Activated T-cell treated with anti-CD3 and anti-CD28 coated beads for 4 hours (primary cell): ENCODE measurements around the gene INPP5D.
"Not testable (repeated sequence)": the region's sequence is repeated elsewhere in the genome, so short reads cannot be mapped to it uniquely, and the experiment has no call there.

Source experiments
- DNase-seq: peaks from one replicate; pipeline ENCODE4 v3.0.0-alpha.2; 2020

INPP5D gene

GRCh38 chr2:233032551-233033320 is 27.4 kb upstream of the INPP5D start, which contains the start of gene NEU2:
NEU2 (plus strand) TSS chr2:233032672; CDS start chr2:233032672, 0 bp downstream.
- no peak for DNase-seq

DNA sequence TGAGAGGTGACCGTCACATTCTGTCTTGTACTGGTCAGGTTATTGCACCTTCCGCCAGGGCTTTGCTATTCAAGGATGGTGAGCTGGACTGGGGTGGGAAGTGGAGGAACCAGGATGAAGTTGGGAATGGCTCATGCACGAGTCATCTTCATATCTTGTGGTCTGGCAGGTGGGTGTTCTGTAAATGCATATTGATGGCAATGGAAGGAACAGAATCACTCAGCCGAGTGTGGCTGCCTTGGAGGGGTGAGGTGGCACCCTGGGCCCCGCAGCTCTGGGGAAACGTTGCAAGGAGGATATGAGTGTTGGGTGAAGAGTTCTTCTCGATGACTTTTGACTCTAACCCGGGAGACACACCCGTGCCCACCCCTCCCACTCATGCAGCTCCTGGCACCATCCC is 26.5 kb upstream of the INPP5D start:
- DNase-seq, result no peak

DNA sequence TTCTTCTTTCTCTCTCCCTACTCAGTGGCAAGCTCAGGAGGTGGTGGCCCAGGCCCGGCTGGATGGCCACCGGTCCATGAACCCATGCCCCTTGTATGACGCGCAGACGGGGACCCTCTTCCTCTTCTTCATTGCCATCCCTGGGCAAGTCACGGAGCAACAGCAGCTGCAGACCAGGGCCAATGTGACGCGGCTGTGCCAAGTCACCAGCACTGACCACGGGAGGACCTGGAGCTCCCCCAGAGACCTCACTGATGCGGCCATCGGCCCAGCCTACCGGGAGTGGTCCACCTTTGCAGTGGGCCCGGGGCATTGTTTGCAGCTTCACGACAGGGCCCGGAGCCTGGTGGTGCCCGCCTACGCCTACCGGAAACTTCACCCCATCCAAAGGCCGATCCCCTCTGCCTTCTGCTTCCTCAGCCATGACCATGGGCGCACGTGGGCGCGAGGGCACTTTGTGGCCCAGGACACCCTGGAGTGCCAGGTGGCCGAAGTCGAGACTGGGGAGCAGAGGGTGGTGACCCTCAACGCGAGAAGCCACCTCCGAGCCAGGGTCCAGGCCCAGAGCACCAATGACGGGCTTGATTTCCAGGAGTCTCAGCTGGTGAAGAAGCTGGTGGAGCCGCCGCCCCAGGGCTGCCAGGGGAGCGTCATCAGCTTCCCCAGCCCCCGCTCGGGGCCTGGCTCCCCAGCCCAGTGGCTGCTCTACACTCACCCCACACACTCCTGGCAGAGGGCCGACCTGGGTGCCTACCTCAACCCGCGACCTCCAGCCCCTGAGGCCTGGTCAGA is 25.9 kb upstream of the INPP5D start:
- DNase-seq, result no peak

DNA sequence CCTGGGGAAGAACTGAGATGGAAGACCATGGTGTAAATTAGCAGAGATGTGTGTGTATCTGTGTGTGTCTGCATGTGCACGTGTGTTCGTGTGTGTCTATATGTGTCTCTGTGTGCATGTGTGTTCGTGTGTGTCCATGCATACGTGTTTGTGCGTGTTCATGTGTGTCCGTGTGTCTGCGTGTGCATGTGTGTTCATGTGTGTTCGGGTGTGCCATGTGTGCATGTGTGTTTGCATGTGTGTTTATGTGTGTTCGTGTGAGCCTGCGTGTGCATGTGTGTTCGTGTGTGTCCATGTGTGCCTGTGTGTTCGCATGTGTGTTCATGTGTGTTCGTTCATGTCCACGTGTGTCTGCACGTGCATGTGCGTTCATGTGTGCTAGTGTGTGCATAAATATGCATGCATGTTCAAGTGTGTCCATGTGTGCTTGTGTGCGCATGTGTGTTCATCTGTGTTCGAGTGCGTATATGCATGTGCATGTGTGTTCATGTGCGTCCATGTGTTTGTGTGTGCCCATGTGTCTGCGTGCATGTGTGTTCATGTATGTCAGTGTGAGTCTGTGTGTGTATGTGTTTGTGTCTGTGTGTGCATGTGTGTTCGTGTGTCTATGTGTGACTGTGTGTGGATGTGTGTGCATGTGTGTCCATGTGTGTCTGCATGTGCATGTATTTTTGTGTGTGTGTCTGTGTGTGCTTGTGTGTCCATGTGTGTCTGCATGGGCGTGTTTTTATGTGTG is 24.5 kb upstream of the INPP5D start:
- DNase-seq, result no peak

DNA sequence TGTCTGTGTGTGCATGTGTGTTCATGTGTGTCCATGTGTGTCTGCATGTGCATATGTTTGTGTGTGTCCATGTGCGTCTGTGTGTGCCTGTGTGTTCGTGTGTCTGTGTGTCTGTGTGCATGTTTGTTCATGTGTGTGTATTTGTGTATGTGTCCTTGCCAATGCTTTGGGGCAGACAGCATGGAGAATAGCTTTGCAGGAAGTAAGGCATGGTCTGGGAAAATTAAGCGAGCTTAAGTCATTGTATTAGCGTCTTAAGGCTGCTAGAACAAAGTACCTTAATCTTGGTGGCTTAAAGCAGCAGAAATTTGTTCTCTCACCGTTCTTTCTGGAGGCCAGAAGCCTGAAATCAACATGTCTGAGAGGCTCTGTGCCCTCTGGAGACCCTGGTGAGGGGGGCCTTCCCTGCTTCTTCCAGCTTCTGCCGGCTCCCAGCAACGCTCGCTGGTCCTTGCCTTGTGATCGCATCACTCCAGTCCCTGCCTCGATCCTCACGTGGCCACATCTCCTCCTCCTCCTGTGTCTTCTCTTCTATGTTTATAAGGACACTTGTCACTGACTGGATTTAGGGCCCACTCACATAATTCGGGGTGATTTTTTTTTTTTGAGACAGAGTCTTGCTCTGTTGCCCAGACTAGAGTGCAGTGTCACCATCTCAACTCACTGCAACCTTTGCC is 23.8 kb upstream of the INPP5D start:
- DNase-seq, result no peak

- DNase-seq, result no peak
These were observed 23.1 kb upstream of the INPP5D start for GRCh38 chr2:233037078-233037477.

DNA sequence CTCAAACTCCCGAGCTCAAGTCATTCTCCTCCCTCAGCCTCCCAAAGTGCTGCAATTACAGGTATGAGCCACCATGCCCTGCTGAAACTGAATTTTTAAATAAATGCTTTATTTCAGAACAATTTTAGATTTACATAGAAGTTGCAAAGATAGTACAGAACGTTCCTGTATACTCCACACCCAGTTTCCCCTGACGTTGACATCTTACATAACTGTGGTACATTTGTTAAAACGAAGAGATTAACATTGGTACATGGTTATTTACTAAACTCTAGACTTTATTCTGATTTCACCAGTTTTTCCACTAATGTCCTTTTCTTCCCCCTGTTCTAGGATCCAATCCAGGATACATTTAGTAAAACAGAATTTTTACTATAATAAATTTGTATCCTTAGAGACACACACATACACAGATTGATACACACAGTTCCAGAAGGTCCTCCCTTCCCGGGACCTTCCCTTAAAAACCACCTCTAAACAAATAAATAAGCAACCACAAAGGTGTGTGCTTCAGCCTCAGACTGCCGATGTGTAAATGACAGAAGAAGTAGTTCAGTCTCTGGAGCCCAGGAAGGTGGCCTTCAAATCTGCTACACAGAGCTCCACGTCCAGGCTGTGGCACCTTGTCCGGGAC is 20.8 kb upstream of the INPP5D start:
- no peak for DNase-seq

DNA sequence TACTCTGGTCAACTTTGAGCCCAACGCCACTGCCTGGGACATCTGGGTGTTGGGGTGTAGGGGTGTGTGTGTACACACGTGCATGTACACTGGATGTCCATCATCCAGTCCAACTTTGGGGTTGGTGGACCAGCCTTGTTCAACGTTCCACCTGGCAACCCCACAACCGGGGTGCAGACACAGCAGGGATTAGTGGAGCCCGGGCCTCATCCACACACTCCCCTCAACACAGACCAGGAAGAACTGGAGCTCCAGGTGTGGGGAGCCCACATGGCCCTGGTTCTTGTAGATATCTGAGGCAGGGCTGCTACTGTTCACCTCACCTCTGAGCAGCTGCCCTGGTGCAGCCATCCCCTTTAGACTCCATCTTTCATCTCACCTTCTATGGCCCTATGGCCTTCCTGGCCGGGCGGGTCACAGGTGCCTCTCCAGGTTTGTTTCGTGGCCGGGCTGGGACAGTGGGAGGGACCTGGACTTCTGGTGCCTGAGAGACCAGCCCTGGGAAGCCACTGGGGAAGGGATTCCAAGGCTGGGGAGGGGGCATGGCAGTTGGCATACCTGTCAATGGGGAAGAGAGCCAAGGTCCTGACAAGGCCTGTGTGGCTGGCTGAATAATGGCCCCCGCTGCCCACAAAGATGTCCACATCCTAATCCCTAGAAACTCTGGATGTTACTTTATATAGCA is 20.2 kb upstream of the INPP5D start:
- no peak for DNase-seq

DNA sequence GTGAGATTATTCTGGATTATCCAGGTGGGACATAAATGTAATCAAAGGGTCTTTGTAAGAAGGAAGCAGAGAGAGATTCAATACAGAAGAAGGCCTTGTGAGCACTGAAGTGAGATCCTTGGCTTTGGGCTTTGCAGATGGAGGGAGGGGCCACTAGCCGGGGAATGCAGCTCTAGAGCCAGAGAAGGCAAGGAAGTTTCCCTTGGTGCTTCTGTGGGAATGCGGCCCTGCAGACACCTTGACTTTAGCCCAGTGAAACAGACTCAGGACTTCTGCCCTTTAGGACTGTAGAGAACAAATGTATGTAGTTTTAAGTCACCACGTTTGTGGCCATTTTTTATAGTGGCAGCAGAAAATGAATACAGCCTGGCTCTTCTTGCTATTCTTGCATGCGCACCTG is 19.6 kb upstream of the INPP5D start:
- DNase-seq, result no peak

- DNase-seq, result no peak
These were observed 18.3 kb upstream of the INPP5D start for GRCh38 chr2:233041722-233042323.

GRCh38 chr2:233042549-233042948 is 17.6 kb upstream of the INPP5D start:
- DNase-seq, result no peak

- DNase-seq, result no peak
These were observed 15.1 kb upstream of the INPP5D start for GRCh38 chr2:233044974-233045605.

DNA sequence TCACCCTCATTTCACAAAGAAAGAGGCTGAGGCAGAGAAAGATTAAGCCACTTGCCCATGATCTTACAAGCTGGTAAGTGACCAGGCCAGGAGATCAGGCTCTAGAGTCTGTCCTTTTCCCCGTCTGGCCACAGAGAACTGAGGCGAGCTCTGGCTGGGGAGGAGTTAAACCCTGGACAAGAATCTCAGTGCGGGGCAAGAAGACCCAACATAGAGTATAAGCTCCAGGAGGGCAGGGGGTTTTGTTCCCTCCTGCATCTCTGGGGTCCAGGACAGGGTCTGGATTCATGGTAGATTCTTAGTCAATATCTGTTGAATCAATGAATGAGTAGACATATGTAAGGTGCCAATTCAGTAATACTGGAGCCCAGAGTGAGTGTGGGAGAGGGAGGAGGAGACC is 12.9 kb upstream of the INPP5D start:
- no peak for DNase-seq

DNA sequence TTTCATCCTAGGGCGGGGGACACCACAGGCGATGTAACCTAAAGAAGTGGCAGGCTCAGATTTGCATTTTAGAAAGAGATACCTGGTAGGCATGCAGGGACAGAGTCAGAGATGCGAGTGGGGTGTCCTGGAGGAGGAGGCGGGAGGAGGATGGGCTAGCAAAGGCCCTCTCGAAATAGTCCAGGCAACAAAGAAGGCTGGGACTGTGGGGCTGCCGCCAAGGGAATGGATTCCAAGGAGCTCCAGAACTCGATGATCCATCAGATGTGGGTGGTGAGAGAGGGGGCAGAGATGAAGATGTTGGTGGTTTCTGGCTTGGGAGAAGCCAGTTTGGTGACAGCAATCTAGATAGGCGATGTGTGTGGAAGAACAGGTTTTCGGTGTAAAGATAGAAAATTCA is 12.5 kb upstream of the INPP5D start:
- DNase-seq, result no peak

GRCh38 chr2:233048569-233049193 is 11.5 kb upstream of the INPP5D start:
- DNase-seq, result no peak

- no peak for DNase-seq
These were observed 10.9 kb upstream of the INPP5D start for GRCh38 chr2:233049194-233049761.

GRCh38 chr2:233051241-233052149 is 8.6 kb upstream of the INPP5D start:
- DNase-seq, result no peak

DNA sequence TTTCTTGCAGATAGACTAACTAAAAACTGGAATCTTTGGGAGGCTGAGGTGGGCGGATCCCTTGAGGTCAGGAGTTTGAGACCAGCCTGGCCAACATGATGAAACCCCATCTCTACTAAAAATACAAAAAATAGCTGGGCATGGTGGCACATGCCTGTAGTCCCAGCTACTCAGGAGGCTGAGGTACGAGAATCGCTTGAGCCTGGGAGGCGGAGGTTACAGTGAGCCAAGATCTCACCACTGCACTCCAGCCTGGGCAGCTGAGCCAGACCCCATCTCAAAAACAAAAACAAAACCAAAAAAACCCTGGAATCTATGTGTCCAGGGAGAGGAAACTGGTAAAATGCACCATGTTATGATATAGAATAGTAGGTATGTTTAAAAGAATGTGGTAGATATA is 7.6 kb upstream of the INPP5D start:
- not testable (repeated sequence) for DNase-seq
